Ecto neural progenitor cell (in vitro differentiated cells): ENCODE data around the gene AFAP1.

Experiments
- DNase-seq: peaks from one replicate; pipeline ENCODE4 v3.0.0-alpha.2; 2018; ENCODE audit warnings: low spot score

Gene AFAP1, protein sequence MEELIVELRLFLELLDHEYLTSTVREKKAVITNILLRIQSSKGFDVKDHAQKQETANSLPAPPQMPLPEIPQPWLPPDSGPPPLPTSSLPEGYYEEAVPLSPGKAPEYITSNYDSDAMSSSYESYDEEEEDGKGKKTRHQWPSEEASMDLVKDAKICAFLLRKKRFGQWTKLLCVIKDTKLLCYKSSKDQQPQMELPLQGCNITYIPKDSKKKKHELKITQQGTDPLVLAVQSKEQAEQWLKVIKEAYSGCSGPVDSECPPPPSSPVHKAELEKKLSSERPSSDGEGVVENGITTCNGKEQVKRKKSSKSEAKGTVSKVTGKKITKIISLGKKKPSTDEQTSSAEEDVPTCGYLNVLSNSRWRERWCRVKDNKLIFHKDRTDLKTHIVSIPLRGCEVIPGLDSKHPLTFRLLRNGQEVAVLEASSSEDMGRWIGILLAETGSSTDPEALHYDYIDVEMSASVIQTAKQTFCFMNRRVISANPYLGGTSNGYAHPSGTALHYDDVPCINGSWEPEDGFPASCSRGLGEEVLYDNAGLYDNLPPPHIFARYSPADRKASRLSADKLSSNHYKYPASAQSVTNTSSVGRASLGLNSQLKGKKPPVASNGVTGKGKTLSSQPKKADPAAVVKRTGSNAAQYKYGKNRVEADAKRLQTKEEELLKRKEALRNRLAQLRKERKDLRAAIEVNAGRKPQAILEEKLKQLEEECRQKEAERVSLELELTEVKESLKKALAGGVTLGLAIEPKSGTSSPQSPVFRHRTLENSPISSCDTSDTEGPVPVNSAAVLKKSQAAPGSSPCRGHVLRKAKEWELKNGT

DNA sequence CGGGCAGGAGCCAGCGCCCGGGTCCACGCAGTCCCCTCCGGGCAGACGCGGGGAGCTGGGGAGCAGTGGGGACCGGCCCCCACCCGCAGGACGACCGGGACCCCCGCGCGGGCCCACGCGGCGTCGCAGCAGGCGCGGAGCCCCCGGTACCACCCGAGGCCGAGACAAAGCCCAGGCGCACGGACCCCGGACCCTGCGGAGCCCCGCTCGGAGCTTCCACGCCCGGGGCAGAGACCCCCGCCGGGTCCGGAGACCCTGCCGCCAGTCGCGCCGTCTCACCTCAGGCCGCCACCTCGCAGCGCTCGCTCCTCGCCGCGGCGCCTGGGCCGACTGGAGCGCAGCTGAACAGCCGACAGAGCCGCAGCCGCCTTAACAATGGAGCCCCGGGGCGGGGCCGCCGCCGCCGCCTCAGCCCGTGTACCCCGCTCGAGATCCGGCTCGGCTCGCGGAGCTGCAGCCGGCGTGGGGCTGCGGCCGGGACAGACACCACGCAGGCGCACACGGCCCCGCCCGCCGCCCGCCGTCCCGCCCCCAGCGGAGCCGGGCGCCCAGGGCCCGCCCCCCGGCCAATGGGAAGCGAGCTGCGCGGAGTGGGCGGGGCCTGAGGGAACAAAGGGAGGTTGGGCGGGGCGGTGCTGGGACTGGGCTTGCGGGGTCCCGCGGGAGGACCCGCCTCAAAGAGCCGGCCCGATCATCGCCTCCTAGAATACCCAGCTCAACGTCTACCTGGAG, at the start of gene AFAP1:
TSS of gene AFAP1 (minus strand) at position 485 of the 732 bp plus-strand sequence. CDS start 67,783 bp downstream, outside the sequence.
- peak; percentile 94 for DNase-seq

- no peak for DNase-seq
Observed at GRCh38 chr4:7988437-7988836, 48.8 kb upstream of the AFAP1 start.

DNA sequence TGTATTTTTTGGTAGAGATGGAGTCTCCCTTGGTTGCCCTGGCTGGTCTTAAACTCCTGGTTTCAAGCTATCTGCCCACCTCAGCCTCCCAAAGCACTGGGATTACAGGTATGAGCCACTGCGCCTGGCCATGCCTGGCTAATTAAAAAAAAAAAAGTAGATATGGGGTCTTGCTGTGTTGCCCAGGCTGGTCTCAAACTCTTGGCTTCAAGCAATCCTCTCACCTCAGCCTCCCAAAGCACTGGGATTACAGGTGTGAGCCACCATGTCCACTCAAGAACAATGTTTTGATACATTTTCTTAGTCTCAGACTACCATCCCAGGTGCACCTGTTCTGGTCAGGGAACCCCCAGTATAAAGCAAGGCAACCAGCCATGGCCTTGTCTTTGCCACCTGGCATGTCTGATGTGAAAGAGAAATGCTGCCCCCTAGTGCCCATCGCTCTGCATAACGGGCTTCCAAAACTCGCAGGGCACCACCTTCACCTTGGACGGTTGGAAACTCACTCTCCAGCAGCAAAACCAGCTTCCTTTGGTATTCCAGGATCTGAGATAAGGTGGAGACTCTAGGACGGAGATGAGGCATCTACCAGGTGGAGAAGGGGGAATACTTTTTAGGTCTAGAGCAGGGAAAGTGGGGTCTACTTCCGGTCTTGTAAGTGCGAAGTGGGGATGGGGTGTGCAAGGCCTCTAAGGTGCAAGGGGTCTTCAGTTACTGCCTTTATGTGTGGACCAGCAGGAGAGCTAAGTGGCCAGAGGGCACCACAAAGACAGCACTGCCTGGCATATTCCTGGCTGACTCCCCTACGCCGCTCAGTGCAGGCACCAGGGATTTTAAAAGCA, 47.7 kb upstream of the AFAP1 start:
- DNase-seq, result peak; percentile 83

DNA sequence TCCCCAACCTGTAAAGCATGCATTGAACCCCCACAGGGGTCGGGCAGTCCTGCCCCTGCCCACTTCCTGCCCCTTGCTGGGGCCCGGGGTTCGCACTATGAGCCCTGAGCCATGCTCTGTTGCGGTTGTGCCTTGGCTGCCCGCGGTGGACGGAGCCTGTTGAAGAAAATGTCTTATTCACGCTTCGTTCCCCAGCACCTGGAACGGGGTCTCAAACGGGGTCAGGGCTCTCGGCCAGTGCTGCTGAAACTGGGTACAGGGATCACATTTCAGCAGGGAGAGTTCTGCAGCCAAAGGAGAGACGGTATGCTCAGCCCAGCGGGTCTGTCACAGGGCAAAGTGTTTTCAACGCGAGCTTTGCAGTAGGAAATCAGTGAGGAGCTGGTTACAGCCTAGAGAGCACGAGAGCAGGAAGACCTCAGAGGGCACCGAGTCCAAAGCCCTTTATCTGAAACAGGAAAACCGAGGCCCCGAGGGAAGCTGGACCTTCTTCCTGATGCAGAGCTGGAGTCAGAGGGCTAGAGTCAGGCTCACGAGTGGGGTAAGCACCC, 46.3 kb upstream of the AFAP1 start:
- DNase-seq, result no peak

- no peak for DNase-seq
Observed at GRCh38 chr4:7985072-7985471, 45.4 kb upstream of the AFAP1 start.

GRCh38 chr4:7984286-7984925, 44.7 kb upstream of the AFAP1 start:
- DNase-seq, result no peak

DNA sequence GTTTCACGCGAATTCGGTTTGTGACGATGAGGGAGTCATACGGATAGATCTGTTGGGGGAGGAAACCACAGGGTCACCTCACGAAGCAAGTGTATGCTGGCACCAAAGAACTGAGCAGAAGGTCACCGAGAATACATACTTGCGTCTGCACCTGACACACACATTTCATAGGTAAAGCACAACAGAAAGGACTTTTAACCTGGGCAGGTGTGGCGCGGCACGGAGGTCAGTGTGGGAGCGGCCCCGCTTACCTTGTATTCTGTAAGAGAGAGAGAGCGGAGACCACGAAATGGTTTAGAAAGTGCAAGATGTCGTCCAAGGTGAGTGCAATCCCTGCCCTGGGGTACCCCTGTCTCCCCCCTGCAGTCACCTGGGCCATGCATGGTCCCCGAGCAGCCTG, 43.6 kb upstream of the AFAP1 start:
- no peak for DNase-seq

- no peak for DNase-seq
Observed at GRCh38 chr4:7981738-7982394, 42.2 kb upstream of the AFAP1 start.

DNA sequence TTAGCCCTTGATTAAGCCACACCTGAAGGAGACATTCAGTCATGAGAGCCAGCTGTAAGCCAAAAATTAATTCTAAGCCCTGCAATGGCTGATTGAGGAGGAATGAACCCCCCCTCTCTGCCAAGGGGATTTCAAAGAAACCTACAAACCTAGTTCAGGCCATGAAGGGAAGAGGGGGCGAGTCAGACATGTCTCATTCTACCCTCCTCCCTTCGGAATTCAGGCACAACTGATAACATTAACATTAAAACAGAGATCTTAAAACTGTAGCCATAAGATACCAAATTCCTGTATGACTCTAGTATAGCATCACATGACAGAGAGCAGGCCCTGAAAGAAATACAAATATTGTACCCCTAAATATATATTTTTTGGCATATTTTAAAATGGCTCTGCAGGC, 40.4 kb upstream of the AFAP1 start:
- no peak for DNase-seq

GRCh38 chr4:7979652-7979968, 39.9 kb upstream of the AFAP1 start:
- no peak for DNase-seq

DNA sequence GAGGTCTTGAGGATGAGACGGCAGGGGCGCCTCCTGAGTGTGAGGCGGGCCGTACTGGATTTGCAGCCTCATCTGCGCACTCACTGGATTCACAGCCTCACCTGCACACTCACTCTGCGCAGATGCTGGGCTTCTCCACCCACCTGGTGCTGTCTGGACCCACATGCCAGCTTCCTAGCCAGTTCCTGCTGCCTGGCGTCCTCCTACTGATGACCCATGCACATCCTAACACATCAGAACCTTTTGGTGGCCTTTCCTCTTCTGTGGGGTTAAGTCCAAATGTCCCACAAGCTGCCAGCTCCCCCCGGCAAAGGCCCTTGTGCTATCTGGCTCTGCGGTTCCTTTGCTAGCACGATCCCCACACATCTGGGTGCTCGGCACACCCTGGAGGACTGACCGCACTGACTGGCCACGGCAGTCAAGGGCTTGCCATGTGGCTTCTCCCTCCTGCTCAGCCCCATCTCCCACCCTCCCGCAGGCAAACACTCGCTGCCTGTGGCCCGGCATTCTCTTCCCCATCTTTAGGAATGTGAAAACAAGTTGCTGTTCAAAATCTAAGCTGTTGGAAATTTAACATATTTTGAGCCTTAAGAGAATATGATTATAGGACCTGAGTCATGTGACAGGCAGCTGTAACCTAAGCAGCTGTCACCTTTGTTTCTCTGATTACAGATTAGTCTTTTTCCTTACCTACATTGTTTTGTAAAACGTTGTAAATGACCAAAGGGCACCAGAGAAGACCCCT, 39.4 kb upstream of the AFAP1 start:
- no peak for DNase-seq

DNA sequence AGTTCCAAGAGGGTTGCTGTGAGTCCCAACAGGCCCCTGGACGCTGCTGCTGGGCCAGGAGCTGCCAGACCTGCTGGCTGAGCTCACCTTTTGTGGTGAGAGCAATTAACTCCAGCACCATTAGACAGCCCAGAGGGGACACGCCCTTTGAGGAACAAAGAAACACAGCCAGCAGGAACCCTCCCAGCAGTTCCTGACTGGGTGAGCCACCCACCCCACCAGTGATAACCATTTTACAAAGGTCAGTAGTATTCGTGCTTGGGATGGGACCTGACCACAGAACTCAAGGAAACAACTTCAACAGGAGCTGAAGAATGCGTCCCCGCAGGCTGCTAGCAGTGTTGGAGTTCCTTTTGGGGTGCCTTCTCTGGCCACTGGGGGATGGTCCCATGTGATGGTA, 38.8 kb upstream of the AFAP1 start:
- no peak for DNase-seq

- DNase-seq, result no peak
Observed at GRCh38 chr4:7976634-7977033, 37.0 kb upstream of the AFAP1 start.

- DNase-seq, result no peak
Observed at GRCh38 chr4:7976025-7976424, 36.4 kb upstream of the AFAP1 start.

GRCh38 chr4:7974425-7974824, 34.8 kb upstream of the AFAP1 start:
- no peak for DNase-seq

GRCh38 chr4:7973545-7973981, 33.9 kb upstream of the AFAP1 start:
- no peak for DNase-seq

DNA sequence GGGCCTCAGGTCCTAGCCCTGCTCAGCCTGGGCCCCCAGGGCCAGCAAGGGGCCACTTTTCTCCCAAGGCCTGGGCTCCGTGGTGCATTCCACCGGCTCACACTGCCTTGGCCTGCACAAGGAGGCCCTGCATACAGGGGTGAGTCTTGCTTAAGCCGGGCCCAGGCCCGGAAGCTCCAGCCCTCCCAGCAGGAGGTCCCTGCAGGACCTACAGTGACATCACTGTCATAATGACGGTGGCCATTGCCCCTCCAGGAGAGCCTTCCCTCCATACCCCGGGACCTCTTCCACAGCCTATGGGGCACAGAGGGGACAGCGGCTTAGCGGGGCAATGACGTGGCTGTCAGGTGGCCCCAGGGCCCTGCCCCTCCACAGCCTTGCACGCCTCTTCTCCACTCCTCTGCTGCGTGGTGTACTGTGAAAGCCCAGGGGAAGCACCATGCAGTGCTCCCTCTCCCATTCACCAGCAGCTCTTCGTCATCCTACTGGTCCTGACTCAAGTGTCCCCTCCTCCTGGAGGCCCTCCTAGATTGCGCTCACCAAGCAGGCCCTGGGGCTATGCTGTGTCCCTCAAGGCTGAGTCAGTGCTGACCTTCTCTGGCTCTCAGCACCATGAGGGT, 32.3 kb upstream of the AFAP1 start:
- no peak for DNase-seq

DNA sequence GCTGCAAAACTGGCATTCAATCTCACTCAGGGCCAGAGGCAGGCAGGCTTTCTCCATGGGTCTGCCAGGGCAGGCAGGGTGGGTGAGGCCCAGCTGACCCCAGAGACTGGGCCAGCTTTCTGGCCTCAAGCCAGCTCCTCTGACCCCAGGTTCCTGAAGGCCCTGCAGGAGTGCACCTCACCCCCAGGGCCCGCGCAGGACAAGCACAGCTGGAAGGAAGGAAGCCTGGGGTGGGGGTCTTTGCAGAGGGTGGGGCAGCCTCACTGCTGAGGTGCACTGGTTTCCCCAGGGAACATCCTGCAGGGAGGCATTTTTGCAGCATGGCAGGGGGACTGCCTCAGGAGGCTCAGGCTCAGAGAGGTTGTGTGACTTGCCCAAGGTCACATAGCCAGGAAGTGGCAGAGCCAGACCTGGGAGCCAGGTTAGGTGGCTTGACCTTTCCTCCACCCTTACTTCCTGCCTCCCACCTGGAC, 31.5 kb upstream of the AFAP1 start:
- DNase-seq, result no peak

DNA sequence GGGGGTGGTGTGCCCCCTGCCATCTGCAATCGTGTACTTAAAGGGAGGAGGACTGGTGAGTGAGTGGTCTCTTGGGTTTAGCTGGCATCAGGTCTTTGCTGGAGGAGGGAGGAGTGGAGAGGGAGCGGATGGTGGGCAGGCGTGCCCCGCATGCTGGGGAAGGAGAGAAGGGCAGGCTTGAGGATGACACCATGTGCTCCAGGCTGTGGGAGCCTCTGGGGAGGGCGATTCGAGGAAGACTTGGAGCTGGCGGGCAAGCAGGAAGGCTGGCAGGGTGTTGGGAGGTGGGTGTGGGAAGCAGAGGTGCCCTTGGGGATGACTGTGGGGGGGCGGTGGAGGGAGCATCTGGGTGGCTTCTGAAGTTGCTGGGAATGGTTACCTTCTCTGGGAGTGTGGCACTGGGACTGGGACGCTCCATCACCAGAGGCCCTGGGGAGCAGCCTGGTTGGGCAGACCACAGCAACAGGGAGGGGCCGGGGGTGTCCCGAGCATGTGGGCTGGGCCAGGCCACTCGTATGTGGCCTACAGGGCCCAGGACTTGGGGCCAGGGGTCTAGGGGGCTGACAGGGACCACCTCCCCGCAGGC, 30.8 kb upstream of the AFAP1 start:
- no peak for DNase-seq
